Adrenal gland (tissue), 5 donors: ENCODE data around the gene PHB1.

ENCODE experiments used
- CTCF ChIP-seq, 6 experiments: fragments of 450-650 bp in 4 of 6; fragments of 200-600 bp in 2 of 6; sonication (generic) in 1 of 6; IDR thresholded peaks; 1 replicate in 5 of 6; 2 replicates in 1 of 6; pipeline versions ENCODE4 v1.5.1 to v1.8.0; 2016 to 2021; ENCODE audit warnings: antibody characterized with exemption in 6 of 6, mild to moderate bottlenecking in 2 of 6, moderate library complexity in 1 of 6
- POLR2A ChIP-seq, 2 donors: fragments of 450-650 bp; IDR thresholded peaks; one replicate each; pipeline ENCODE4 v1.6.1; 2017; ENCODE audit warnings: antibody characterized with exemption in 2 of 2, mild to moderate bottlenecking in 2 of 2, moderate library complexity in 1 of 2
- donor health status: DM: no; HTN: no; CAD: no.

- TF ChIP-seq CTCF (IDR thresholded peaks at IDR 0.05), result no peak
- TF ChIP-seq POLR2A (IDR thresholded peaks at IDR 0.05), result no peak
Observed at GRCh38 chr17:49457564-49458535, 43.2 kb upstream of the PHB1 start.
